ENCODE data around the gene PDE6G.

DNA sequence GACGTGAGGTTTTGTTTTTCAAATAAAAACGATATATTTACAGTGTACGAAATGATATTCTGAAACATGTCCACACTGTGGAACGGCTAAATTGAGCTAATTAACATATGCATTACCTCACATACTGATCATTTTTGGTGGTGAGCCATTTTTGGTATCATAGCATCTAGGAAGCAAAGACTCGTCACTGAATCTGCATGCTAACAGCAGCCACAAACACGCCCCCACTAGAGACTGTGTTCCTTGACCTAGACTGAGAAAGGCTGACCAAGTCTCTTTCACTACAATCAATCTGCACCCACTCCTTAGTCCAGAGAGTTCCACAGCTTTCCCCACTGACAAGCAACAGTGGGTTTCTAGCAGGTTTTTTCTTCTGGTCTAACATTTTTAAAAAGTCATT lies 48.9 kb downstream of the PDE6G start:
- TF ChIP-seq POLR2AphosphoS5 (IDR thresholded peaks at IDR 0.05), result no peak
- TF ChIP-seq, protein P1, sequence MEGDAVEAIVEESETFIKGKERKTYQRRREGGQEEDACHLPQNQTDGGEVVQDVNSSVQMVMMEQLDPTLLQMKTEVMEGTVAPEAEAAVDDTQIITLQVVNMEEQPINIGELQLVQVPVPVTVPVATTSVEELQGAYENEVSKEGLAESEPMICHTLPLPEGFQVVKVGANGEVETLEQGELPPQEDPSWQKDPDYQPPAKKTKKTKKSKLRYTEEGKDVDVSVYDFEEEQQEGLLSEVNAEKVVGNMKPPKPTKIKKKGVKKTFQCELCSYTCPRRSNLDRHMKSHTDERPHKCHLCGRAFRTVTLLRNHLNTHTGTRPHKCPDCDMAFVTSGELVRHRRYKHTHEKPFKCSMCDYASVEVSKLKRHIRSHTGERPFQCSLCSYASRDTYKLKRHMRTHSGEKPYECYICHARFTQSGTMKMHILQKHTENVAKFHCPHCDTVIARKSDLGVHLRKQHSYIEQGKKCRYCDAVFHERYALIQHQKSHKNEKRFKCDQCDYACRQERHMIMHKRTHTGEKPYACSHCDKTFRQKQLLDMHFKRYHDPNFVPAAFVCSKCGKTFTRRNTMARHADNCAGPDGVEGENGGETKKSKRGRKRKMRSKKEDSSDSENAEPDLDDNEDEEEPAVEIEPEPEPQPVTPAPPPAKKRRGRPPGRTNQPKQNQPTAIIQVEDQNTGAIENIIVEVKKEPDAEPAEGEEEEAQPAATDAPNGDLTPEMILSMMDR (IDR thresholded peaks at IDR 0.05), result no peak
- no peak for TF ChIP-seq POLR2A (IDR thresholded peaks at IDR 0.05)
